Gastrocnemius medialis (tissue), 4 donors: ENCODE results near the gene MKRN2OS. TPM values are rescaled to one million over a fixed set of nuclear protein-coding genes. Genes with fewer than 3 reads are reported as not detected.

Experiments
- ATAC-seq, 2 donors: fragments of 150-250 bp; one replicate each; pipeline ENCODE4 v1.9.1; 2016
- DNase-seq, 2 donors: peaks; one replicate each; pipeline ENCODE4 v3.0.0-alpha.2; 2019
- H3K27ac ChIP-seq, 4 donors: fragments of 200-600 bp; sonication (generic); 1 replicate in 1 of 4; 2 replicates in 3 of 4; pipeline ENCODE4 v1.5.1; 2016 to 2018; ENCODE audit warnings: mild to moderate bottlenecking in 2 of 4, moderate library complexity in 1 of 4
- H3K27me3 ChIP-seq, 3 donors: fragments of 200-600 bp; sonication (generic) in 2 of 3; 1 replicate in 1 of 3; 2 replicates in 2 of 3; pipeline versions ENCODE4 v1.5.1 to v1.6.0; 2016 to 2019; ENCODE audit warnings: mild to moderate bottlenecking in 1 of 3, moderate library complexity in 1 of 3
- H3K36me3 ChIP-seq, 2 donors: fragments of 200-600 bp; sonication (generic) in 1 of 2; one replicate each; pipeline ENCODE4 v1.5.1; 2017 to 2018
- H3K4me1 ChIP-seq, 2 donors: fragments of 200-600 bp; sonication (generic) in 1 of 2; one replicate each; pipeline ENCODE4 v1.5.1; 2016 to 2017; ENCODE audit warnings: mild to moderate bottlenecking in 2 of 2
- H3K4me3 ChIP-seq, 4 donors: fragments of 200-600 bp; sonication (generic) in 3 of 4; 1 replicate in 1 of 4; 2 replicates in 3 of 4; pipeline ENCODE4 v1.5.1; 2016 to 2019; ENCODE audit warnings: mild to moderate bottlenecking in 2 of 4
- H3K9me3 ChIP-seq, 3 donors: fragments of 200-600 bp; sonication (generic) in 2 of 3; 1 replicate in 1 of 3; 2 replicates in 2 of 3; pipeline ENCODE4 v1.5.1; 2016 to 2019
- POLR2A ChIP-seq, 2 donors: fragments of 450-650 bp; IDR thresholded peaks; one replicate each; pipeline ENCODE4 v1.6.1; 2017; ENCODE audit warnings: antibody characterized with exemption in 2 of 2, mild to moderate bottlenecking in 2 of 2, moderate library complexity in 2 of 2
- in situ Hi-C, 4 donors: fragments of 200-750 bp; cut with MboI; loops; one replicate each; pipeline versions ENCODE4 v1.15.0 to v1.8.0; 2017; ENCODE audit warnings: low sequenced_read_pairs in 4 of 4
- intact Hi-C: fragments of 100-400 bp; cut with DNase I; formaldehyde crosslinking; loops from one replicate; pipeline ENCODE4 v1.15.1; 2023; ENCODE audit warnings: low total_unique reads
- total RNA-seq, 4 donors: library from RNA; depleted of rRNA; stranded (reverse); fragments of >200 nt; gene quantifications; one replicate each; pipeline versions ENCODE4 v1.1.0 to v1.2.3, GENCODE V29; 2016
- TF ChIP-seq, protein P1 (sequence below), 5 experiments: fragments of 450-650 bp in 3 of 5; fragments of 200-600 bp in 2 of 5; sonication (generic) in 2 of 5; IDR thresholded peaks in 4 of 5; conservative IDR thresholded peaks in 1 of 5; 1 replicate in 4 of 5; 2 replicates in 1 of 5; pipeline ENCODE4 v1.5.1; 2016 to 2019; ENCODE audit warnings: antibody characterized with exemption in 5 of 5, mild to moderate bottlenecking in 3 of 5, moderate library complexity in 3 of 5

MKRN2OS gene
- total RNA-seq, 4 donors from 2014 or later = 0.95 TPM; not detected in 3

DNA sequence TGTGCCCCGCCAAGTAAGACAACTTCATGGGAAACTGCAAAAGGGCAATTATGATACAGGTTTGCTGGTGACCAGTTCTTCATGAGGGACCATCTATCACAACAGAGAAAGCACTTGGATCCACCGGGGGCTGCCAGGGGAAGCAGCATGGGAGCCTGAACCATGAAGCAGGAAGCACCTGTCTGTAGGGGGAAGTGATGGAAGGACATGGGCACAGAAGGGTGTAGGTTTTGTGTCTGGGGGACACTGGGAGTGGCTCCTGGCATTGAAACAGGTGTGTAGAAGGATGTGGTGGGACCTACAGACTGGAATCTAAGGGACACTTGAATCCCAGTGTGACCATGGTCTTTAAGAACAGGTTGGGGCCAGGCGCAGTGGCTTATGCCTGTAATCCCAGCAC is 34.2 kb upstream of the MKRN2OS start:
- in situ Hi-C loops (no loop called here), intact Hi-C loops (no loop called here)
- ATAC-seq = no peak
- H3K4me3 ChIP-seq = no peak overlapping the region
- DNase-seq = no peak
- TF ChIP-seq, protein P1, sequence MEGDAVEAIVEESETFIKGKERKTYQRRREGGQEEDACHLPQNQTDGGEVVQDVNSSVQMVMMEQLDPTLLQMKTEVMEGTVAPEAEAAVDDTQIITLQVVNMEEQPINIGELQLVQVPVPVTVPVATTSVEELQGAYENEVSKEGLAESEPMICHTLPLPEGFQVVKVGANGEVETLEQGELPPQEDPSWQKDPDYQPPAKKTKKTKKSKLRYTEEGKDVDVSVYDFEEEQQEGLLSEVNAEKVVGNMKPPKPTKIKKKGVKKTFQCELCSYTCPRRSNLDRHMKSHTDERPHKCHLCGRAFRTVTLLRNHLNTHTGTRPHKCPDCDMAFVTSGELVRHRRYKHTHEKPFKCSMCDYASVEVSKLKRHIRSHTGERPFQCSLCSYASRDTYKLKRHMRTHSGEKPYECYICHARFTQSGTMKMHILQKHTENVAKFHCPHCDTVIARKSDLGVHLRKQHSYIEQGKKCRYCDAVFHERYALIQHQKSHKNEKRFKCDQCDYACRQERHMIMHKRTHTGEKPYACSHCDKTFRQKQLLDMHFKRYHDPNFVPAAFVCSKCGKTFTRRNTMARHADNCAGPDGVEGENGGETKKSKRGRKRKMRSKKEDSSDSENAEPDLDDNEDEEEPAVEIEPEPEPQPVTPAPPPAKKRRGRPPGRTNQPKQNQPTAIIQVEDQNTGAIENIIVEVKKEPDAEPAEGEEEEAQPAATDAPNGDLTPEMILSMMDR (IDR thresholded peaks at IDR 0.05 in 4 of 5, conservative IDR thresholded peaks at IDR 0.05 in 1 of 5) = no peak
- TF ChIP-seq POLR2A (IDR thresholded peaks at IDR 0.05) = no peak
- H3K4me1 ChIP-seq = no peaks in the 10 kb centered on the region
- H3K9me3 ChIP-seq = no peaks in the 10 kb centered on the region
- H3K27ac ChIP-seq = peak overlapping the region in 3 of 4 donors; percentile 31 to 54 (median 48)
- no peaks in the 10 kb centered on the region for H3K27me3 ChIP-seq
- peaks cover 0 to 68% of the 10 kb centered on the region in 2 donors for H3K36me3 ChIP-seq

DNA sequence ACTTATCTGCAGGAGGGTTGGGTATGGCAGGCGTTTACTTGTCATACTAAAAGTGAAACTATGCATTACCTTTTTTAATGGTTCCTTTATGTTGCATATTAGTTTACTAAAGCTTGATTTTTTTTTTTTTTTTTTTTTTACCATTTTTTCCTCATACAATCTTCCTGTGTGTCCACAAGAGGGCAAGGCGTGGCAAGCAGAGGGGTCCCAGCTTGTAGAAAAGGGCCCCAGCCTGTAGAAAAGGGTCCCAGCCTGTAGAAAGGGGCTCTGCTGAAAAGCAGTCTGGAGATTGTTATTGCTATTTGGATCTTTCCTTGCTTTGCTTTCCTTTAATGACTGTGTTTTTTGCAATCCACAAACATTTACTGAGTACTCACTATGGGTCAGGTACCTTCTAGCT is 33.4 kb upstream of the MKRN2OS start:
- Histone ChIP-seq H3K36me3 (peaks cover 0 to 68% of the 10 kb centered on the region in 2 donors), H3K9me3 (no peaks in the 10 kb centered on the region), H3K27me3 (no peaks in the 10 kb centered on the region), H3K4me1 (no peaks in the 10 kb centered on the region), H3K27ac (no peak overlapping the region), H3K4me3 (no peak overlapping the region)
- DNase-seq (no peak), ATAC-seq (no peak)
- TF ChIP-seq POLR2A (IDR thresholded peaks at IDR 0.05) = no peak
- TF ChIP-seq, protein P1 (IDR thresholded peaks at IDR 0.05 in 4 of 5, conservative IDR thresholded peaks at IDR 0.05 in 1 of 5) = peak in 1 of 5 experiments; percentile 12
- in situ Hi-C loops (no loop called here), intact Hi-C loops (no loop called here)

DNA sequence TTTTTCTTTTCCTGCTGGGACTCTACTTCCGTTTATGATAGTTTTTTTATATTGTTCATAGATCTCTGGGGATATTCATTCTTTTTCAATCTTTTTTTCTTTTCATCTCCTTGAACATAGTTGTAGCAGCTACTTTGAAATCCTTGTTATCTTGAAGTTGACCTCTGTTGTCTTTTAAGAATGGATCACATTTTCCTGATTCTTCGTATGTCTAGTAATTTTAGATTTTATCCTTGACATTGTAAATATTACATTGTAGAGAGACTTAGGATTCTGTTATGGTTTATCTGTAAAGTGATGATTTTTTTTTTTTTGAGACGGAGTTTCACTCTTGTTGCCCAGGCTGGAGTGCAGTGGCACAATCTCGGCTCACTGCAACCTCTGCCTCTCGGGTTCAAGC is 32.1 kb upstream of the MKRN2OS start:
- Histone ChIP-seq H3K36me3 (peaks cover 0 to 68% of the 10 kb centered on the region in 2 donors), H3K9me3 (no peaks in the 10 kb centered on the region), H3K4me3 (no peak overlapping the region), H3K4me1 (no peaks in the 10 kb centered on the region), H3K27ac (no peak overlapping the region), H3K27me3 (no peaks in the 10 kb centered on the region)
- intact Hi-C loops (no loop called here), in situ Hi-C loops (no loop called here)
- no peak for TF ChIP-seq POLR2A (IDR thresholded peaks at IDR 0.05)
- TF ChIP-seq, protein P1 (IDR thresholded peaks at IDR 0.05 in 4 of 5, conservative IDR thresholded peaks at IDR 0.05 in 1 of 5) = no peak
- ATAC-seq = no peak
- no peak for DNase-seq

DNA sequence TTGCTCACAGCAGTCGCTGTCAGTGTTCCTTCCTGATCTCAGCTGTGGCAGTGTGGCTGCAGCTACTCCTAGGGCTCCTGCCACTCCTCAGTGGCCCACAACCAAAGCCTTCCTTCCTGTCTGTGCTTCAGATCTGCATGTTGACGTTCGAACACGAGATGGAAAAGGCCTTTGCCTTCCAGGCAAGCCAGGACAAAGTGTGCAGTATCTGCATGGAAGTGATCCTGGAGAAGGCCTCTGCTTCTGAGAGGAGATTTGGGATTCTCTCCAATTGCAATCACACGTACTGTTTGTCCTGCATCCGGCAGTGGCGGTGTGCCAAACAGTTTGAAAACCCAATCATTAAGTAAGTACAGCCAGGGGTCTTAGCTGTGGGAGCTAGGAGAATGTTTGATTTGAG is 29.4 kb upstream of the MKRN2OS start:
- no peaks in the 10 kb centered on the region for H3K27me3 ChIP-seq

More for the DNA sequence above, 29.4 kb upstream of the MKRN2OS start:
- in situ Hi-C loops (loop anchor here in 1 of 4 donors (25.0 kb wide), 1 partner anchor 138 kb away; no protein-coding TSS in a partner anchor), intact Hi-C loops (no loop called here)
- Histone ChIP-seq H3K27ac (no peak overlapping the region), H3K4me1 (no peaks in the 10 kb centered on the region), H3K4me3 (no peak overlapping the region), H3K36me3 (peaks cover 0 to 78% of the 10 kb centered on the region in 2 donors), H3K9me3 (no peaks in the 10 kb centered on the region)
- TF ChIP-seq, protein P1 (IDR thresholded peaks at IDR 0.05 in 4 of 5, conservative IDR thresholded peaks at IDR 0.05 in 1 of 5) = no peak
- no peak for TF ChIP-seq POLR2A (IDR thresholded peaks at IDR 0.05)
- ATAC-seq = no peak
- no peak for DNase-seq
